ENCODE results near the gene TCTN1.
"Not testable (repeated sequence)": the region's sequence is repeated elsewhere in the genome, so short reads cannot be mapped to it uniquely, and the experiment has no call there.

The TCTN1 gene

DNA sequence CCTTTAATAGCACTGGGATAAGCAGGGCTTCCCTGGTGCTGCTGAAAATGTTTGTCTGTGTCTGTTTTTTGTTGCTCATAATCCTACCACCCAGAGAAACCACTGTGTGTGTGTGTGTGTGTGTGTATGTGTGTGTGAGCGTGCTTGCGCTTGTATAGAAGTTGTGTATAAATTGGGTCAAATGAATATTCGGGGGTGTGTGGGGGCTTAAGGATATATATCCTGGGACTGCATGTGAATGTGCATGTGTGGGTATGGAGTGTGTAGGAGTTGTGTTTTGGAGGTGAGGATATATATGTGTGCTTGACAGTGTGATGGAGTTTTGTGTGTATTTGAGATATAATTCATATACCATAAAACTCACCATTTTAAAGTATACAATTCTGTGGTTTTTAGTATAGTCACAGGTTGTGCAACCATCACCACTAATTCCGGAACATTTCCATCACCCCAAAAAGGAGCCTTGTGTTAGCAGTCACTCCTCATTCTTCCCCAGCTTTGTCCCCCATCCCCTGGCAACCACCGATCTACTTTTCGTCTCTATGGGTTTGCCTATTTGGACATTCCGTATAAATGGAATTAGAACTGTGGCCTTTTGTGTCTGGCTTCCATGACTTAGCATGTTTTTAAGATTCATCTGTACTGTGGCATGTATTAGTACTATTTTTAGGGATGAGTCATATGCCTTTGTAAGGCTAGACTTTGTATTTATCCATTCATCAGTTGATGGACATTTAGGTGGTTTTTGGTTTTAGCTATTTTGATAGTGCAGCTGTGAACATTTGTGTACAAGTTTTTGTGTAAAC is 25.6 kb downstream of the TCTN1 start:
- DNase-seq = peak; percentile 49 to 80 (median 72)

DNA sequence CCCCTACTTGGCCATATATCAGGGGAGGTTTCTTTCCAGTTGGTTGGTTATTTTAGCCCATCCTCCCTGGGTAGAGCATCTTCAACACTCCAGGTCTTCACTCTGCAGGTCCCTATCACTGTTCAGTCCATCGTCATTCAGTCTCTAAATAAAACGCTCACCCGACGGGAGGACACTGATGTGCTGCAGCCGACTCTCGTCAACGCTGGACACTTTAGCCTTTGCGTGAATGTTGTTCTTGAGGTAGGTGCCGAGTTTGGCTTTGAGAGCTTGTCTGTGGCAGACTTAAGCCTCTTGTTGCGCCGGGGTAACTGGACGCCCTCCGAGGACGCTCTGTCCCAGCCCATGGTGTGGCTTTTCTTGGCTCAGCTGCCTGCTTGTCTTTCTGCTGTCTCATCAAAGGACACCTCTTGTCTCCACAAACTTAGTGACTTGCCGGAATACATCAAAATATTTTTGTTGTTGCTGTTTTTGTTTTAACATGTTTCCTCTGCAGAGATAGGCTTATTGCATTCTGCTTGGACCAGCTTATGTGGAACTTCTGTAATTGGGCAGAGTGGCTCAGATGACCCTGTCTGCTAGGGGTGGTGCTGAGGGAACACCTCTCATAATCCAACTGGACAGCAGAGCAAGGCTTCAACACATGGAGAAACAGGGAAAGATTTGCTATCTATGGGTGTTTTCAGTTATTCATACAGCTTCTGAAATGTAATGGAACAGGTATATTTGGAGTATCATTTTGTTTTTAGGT is 26.5 kb downstream of the TCTN1 start:
- DNase-seq = no peak

GRCh38 chr12:110641521-110641920 is 27.6 kb downstream of the TCTN1 start:
- DNase-seq = peak; percentile 44 to 57 (median 55)

DNA sequence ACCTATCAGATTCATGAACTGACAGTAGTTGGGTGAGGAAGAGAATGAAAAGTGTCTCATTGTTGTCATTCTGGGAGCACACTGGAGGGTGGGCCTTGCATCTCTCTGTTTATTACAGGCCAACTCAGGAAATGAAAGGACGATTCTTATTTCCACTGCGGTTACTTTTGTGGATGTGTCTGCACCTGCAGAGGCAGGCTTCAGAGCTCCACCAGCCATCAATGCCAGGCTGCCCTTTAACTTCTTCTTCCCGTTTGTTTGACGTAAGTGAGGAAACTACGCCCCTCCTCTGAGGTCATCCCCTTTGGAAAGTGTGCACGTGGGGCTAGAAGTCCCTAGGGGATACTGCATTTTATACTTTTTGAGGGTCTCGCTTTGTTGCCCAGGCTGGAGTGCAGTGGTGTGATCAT is 33.7 kb downstream of the TCTN1 start:
- DNase-seq = peak; percentile 56 to 63 (median 58)

- peak; percentile 45 to 64 (median 53) for DNase-seq
Measured at GRCh38 chr12:110649341-110649847, 35.5 kb downstream of the TCTN1 start.

DNA sequence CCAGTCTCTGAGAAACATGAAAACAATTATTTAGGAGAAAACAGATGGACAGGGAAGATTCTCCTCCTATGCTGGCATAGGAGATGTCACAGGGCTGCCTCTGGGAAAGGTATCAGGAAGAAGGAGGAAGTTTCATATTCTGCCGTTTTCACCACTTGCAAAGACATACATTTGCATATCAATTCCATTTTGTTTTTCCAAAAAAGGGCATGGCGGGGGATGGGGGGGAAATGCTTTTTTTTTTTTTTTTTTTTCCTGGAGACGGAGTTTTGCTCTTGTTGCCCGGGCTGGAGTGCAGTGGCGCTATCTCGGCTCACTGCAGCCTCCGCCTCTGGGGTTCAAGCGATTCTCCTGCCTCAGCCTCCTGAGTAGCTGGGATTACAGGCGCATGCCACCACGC is 40.3 kb downstream of the TCTN1 start:
- DNase-seq = not testable (repeated sequence)

- no peak for DNase-seq
Measured at GRCh38 chr12:110656071-110656655, 42.2 kb downstream of the TCTN1 start.

GRCh38 chr12:110657747-110658146 is 43.8 kb downstream of the TCTN1 start:
- DNase-seq = no peak

DNA sequence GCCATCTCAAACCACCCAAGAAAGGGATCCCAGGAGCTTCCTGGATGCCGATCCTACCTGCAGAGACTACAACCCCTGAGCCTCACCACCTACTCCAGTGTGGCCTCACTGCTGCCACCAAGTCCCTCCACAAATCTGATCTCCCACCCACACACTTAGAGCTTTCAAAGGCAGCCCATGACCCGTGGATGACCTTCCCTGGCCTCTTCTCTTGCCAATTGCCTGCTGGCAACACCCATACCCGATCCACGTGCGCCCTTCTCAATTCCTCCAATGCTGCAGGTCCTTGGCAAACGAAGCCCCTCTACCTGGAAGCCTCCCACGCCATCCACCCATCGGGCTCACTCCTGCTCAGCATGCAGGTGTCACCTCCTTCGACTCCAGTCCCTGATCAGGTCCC is 44.3 kb downstream of the TCTN1 start:
- DNase-seq = no peak

DNA sequence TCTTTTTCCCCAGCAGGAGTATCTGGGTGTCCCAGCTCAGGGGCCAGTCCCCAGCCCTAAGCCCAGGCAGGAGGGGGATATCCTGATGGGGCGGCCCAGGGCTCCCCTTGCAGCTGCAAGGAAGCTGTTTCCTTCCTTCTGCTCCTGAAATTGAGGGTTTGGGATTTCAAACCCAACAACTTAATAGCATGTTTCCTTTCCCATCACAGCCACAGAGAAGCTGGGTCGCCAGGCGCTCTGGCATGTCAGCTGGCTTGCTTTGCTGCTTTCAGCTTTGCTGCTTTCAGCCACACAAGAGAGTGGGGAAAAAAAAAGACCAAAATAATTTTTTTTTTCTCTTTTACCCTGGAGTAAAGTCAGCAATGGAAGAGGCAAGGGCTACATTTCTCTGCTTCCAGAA is 44.9 kb downstream of the TCTN1 start:
- DNase-seq = no peak

DNA sequence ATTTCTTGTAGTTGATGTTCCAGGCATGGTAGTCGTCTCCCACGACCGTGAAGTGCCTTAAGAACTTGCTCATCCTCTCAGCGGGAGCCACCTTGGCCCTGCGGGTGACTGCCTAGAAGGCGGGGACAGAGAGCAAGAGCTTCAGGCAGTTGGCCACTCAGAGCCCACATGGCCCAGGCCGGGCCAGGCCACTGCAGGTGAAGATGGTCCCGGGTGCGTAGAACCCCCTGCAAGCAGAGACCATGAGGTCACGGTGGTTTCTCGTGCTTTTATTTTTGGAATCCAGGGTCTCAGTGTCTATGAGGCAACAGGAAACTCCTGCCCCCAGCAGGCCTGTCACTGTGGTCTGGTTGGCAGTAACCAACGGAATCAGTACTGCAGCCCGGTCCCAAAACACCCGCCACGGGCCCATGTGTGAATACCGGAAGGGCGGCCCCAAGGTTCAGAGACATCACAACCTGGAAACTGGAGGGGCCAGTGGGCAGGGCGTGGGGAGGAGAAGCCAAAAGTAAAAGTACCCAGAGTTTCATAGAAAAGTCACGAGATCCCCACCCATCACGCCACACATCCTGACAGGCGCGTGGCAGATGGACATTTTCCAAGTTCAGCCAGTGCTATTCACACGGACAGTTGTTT is 47.5 kb downstream of the TCTN1 start:
- DNase-seq = peak; percentile 55 to 82 (median 72)

DNA sequence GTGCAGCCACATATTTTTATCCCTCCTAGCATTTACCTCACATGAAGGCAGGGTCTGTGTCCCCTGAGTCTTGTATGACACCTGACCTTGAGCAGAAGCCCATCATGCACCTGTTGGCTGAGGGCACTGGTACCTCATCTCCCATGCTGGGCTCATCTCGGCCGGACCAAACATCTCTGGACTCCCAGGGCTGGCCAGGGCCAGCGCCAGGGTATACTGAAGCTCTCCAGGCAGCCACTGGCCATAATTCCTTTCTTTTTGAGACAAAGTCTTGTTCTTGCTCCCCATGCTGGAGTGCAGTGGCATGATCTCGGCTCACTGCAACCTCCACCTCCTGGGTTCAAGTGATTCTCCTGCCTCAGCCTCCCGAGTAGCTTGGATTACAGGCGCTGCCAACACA is 53.0 kb downstream of the TCTN1 start:
- DNase-seq = no peak

GRCh38 chr12:110667671-110668070 is 53.7 kb downstream of the TCTN1 start:
- no peak for DNase-seq

- DNase-seq = no peak
Measured at GRCh38 chr12:110668480-110669192, 54.7 kb downstream of the TCTN1 start.

DNA sequence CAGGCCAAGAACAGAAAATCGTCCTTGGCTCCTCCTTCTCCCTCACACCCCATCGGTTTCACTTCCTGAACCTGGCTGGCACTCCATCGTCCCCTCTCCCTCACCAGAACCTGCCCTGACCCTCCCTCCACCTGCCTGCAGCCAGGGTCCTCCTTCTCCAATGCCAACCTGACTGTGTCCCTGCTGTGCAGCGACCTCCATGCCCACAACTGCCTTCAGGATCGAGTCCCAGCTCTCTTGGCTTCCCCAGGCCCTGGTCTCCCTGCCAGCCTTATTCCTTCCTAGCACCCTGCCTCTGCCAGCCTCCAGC is 55.2 kb downstream of the TCTN1 start:
- no peak for DNase-seq

DNA sequence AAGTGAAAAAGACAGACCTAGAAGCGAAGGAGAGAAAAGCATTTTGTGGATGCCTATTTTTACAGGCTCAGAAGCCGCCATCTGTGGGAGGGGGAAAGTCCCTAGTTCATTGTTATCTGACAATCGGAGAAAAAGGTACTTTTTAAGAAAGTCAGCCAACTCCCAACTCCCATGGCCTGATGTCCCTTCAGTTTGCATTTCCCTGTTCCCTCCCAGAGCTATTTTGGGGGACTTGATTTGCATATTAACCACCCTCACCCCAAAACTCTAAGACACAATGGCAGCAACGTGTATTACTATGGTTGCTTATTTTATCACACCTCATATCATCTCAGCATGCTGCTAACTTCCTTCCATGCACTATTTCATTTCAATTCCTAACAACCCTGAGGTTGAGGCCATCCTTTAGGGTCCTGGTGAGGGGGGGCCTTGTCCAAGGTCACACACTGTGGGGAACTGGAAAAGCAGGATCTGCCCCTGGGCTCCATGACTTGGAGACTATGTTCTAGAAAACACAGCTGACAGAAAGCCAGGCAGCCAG is 56.3 kb downstream of the TCTN1 start:
- peak; percentile 37 to 70 (median 58) for DNase-seq

DNA sequence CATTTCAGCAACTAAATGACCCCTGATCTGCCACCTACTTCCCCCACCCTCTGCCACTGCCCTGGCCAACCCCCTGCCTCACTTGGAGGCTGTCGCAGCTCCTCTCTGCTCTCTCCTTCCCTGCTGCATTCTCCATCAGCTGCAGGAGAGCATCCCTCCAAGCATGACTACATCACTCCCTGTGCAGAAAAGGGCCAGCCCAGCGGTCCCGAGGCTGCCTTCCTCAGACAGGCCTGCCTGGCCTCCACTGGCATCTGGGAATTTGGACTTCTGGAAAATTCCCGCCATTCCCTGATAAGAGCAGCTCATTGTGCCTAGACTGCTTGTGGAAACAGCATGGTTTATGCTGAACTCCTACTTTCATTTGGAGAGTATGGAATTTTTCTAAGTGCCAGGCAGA is 62.2 kb downstream of the TCTN1 start:
- DNase-seq = no peak

- peak; percentile 47 to 52 (median 48) for DNase-seq
Measured at GRCh38 chr12:110677206-110677911, 63.4 kb downstream of the TCTN1 start.

GRCh38 chr12:110677982-110678381 is 64.1 kb downstream of the TCTN1 start:
- no peak for DNase-seq

DNA sequence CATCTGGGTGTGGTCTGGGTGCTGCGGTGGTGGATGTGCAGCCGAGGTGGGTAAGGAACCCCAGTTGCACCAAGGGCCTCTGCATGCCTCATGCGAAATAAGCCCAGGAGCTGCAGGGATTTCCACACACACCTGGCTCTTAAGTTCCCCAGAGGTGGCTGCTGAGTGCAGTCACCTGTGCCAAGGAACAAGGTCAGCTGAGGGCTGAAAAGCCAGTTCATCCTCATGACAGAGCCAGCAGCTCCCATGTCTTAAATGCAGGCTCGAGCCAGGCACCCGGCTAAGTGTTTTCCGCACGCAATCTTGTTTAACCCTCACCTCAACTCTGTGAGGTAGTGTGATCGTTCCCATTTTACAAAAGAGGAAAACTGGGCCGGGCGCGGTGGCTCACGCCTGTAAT is 65.3 kb downstream of the TCTN1 start:
- DNase-seq = no peak

GRCh38 chr12:110680032-110680431 is 66.1 kb downstream of the TCTN1 start:
- no peak for DNase-seq

- no peak for DNase-seq
Measured at GRCh38 chr12:110683888-110684287, 70.0 kb downstream of the TCTN1 start.
